Mucosa of descending colon (tissue), 3 donors: Measurements from ENCODE around the gene NSUN3. TPM values are rescaled to one million over a fixed set of nuclear protein-coding genes. Genes with fewer than 3 reads are reported as not detected.

ENCODE experiments used
- ATAC-seq: fragments of 200-7000 bp; cut with Tn5 transposase; one replicate; pipeline ENCODE4 v1.9.1; 2020; ENCODE audit warnings: mild to moderate bottlenecking, moderate library complexity
- DNase-seq, 3 donors: peaks; one replicate each; pipeline ENCODE4 v3.0.0-alpha.2; 2020
- H3K36me3 ChIP-seq: fragments of 200-600 bp; one replicate; pipeline ENCODE4 v1.8.0; 2021; ENCODE audit warnings: low read depth, mild to moderate bottlenecking
- H3K4me1 ChIP-seq: fragments of 200-600 bp; one replicate; pipeline ENCODE4 v1.8.0; 2021; ENCODE audit warnings: low read depth, mild to moderate bottlenecking
- H3K4me3 ChIP-seq: fragments of 200-600 bp; one replicate; pipeline ENCODE4 v1.8.0; 2021; ENCODE audit warnings: mild to moderate bottlenecking
- H3K9me3 ChIP-seq: fragments of 200-600 bp; one replicate; pipeline ENCODE4 v1.8.0; 2021; ENCODE audit warnings: mild to moderate bottlenecking
- CTCF ChIP-seq: fragments of 200-600 bp; IDR thresholded peaks from one replicate; pipeline ENCODE4 v1.8.0; 2022; ENCODE audit warnings: antibody characterized with exemption, mild to moderate bottlenecking
- intact Hi-C, 2 donors: fragments of 100-400 bp; cut with DNase I in 1 of 2; cut with micrococcal nuclease in 1 of 2; formaldehyde crosslinking; loops; one replicate each; pipeline versions ENCODE4 v1.11.0 to v1.11.1; 2022; cut with DNase I, micrococcal nuclease
- total RNA-seq, 3 donors: library from RNA; stranded (reverse); fragmentation: NEBNext Ultra II Directional in 2 of 3; extraction: Animal tissue kit (Norgen Biotek cat#: 25700) in 2 of 3; gene quantifications; one replicate each; pipeline versions ENCODE4 v1.2.1 to v1.2.4, GENCODE V29; 2021 to 2023
- donor health status: DM: no; HTN: no; CAD: no; lungs with moderate emphysema.
- donor health status: DM: no; HTN: no; CAD: no.
- donor health status: DM: no; HTN: yes; CAD: no.

Gene NSUN3
- total RNA-seq, 3 donors from 2014 or later, result 18.6 to 33.9 (median 23.0) TPM

GRCh38 chr3:94156626-94157025 is 93.8 kb downstream of the NSUN3 start:
- Histone ChIP-seq H3K4me3 (no peak overlapping the region), H3K4me1 (no peaks in the 10 kb centered on the region), H3K9me3 (no peaks in the 10 kb centered on the region), H3K36me3 (no peaks in the 10 kb centered on the region)
- DNase-seq (no peak), ATAC-seq (no peak)
- intact Hi-C loops, result no loop called here
- TF ChIP-seq CTCF, result no peak

- Histone ChIP-seq H3K9me3 (no peaks in the 10 kb centered on the region), H3K36me3 (no peaks in the 10 kb centered on the region), H3K4me1 (no peaks in the 10 kb centered on the region), H3K4me3 (no peak overlapping the region)
- no peak for ATAC-seq
- no peak for TF ChIP-seq CTCF
- no peak for DNase-seq
- intact Hi-C loops, result no loop called here
Measured at GRCh38 chr3:94158512-94158911, 95.7 kb downstream of the NSUN3 start.

- ATAC-seq (peak; percentile 77), DNase-seq (no peak)
- H3K4me1 ChIP-seq, result no peaks in the 10 kb centered on the region
- H3K4me3 ChIP-seq, result no peak overlapping the region
- H3K9me3 ChIP-seq, result no peaks in the 10 kb centered on the region
- no peaks in the 10 kb centered on the region for H3K36me3 ChIP-seq
- intact Hi-C loops, result no loop called here
- TF ChIP-seq CTCF, result no peak
Measured at GRCh38 chr3:94159062-94159828, 96.4 kb downstream of the NSUN3 start.

- Histone ChIP-seq H3K4me1 (no peaks in the 10 kb centered on the region), H3K36me3 (no peaks in the 10 kb centered on the region), H3K9me3 (no peaks in the 10 kb centered on the region), H3K4me3 (no peak overlapping the region)
- no peak for TF ChIP-seq CTCF
- intact Hi-C loops, result no loop called here
- ATAC-seq (peak; percentile 34), DNase-seq (no peak)
Measured at GRCh38 chr3:94162700-94163099, 99.8 kb downstream of the NSUN3 start.

GRCh38 chr3:94167346-94167745 is 104.5 kb downstream of the NSUN3 start:
- intact Hi-C loops, result no loop called here
- no peaks in the 10 kb centered on the region for H3K4me1 ChIP-seq
- no peaks in the 10 kb centered on the region for H3K9me3 ChIP-seq
- DNase-seq, result no peak
- no peak for TF ChIP-seq CTCF
- H3K4me3 ChIP-seq, result no peak overlapping the region
- no peaks in the 10 kb centered on the region for H3K36me3 ChIP-seq
- ATAC-seq, result no peak
